ENCODE measurements around the gene GGACT. TPM values are rescaled to one million over a fixed set of nuclear protein-coding genes. Genes with fewer than 3 reads are reported as not detected.

GGACT gene
- total and polyA plus RNA-seq, 2 of the 8 experiments (the other 6 are each of a cell fraction or from before 2014, with no cell fraction given): 1.1 to 1.5 TPM

DNA sequence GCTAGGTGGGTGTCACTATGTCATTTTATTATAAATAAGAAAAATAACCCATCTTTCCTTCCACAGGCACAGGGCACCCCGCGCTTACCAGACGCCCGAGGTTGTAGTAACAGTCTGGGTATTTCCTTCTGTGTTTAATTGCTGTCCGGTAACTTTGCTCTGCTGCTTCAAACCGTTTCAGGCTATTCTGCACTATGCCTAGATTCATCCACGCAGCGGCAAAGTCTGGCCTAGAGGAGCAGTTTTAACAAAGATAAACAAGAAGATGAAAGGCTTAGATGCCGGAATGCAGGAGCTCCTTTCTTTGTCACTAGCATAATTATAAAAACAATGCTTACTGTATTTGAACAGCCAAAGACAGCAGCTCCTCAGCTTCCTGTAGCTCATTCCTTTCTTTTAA, 36.9 kb upstream of the GGACT start:
- FAIRE-seq: no peak
- POLR2A ChIA-PET (ENCODE audit: partially characterized antibody): interaction anchor here (0.7 to 0.8 kb wide), 2 partner anchors 19 to 22 kb away, joined by 3 read pairs; no protein-coding TSS in a partner anchor
- H4K8ac ChIP-seq (ENCODE audit: extremely low read depth, insufficient read depth, low read length): no peak overlapping the region
- peaks cover 2 to 4% (median 3%) of the 10 kb centered on the region in 4 experiments; a peak in 3 of 7 replicates for H3K4me1 ChIP-seq (replicated peaks in 1 of 4; ENCODE audit: control insufficient read depth in 3 of 4, insufficient read depth in 4 of 4, low read length in 3 of 4)
- H3K9ac ChIP-seq (replicated peaks in 1 of 4; ENCODE audit: extremely low read depth in 1 of 4, low read depth in 3 of 4, low read length in 3 of 4): no peak overlapping the region
- no peaks in the 10 kb centered on the region for H3K79me2 ChIP-seq (ENCODE audit: control insufficient read depth in 1 of 2, insufficient read depth in 2 of 2, low read length in 2 of 2)
- H3K4me2 ChIP-seq (ENCODE audit: insufficient read depth in 1 of 2, low read depth in 2 of 2, low read length in 2 of 2): no peak overlapping the region; a peak in 1 of 4 replicates
- H2BK15ac ChIP-seq (ENCODE audit: low read length): no peak overlapping the region
- no peak overlapping the region for H4K5ac ChIP-seq (ENCODE audit: insufficient read length, low read depth, low read length)
- no peaks in the 10 kb centered on the region for H3K23me2 ChIP-seq (ENCODE audit: low read depth, low read length)
- no peaks in the 10 kb centered on the region for H3K79me1 ChIP-seq (ENCODE audit: low read depth, low read length)
- H2BK20ac ChIP-seq (ENCODE audit: low read length): no peak overlapping the region
- H3K27ac ChIP-seq (ENCODE audit: low read depth, low read length): no peak overlapping the region
- no peak overlapping the region for H2BK120ac ChIP-seq (replicated peaks; ENCODE audit: low read depth, low read length)
- H3K23ac ChIP-seq (ENCODE audit: insufficient read length): no peak overlapping the region
- WGBS, 2 experiments (ENCODE audit: extremely low coverage in 1 of 2, insufficient coverage in 1 of 2, insufficient read length in 1 of 2, insufficient replicate concordance in 2 of 2, low coverage in 1 of 2, low lambda C conversion rate in 2 of 2, missing lambda C conversion rate in 1 of 2): 81% methylated on average over 9 of the region's 9 CpGs; no CpG with 5 or more reads in 1 of the 2 experiments
- CTCF ChIA-PET (ENCODE audit: partially characterized antibody): interaction anchor here (0.6 to 1.5 kb wide), 9 partner anchors 8 to 1025 kb away, joined by 3 to 6 read pairs (median 3); no protein-coding TSS in a partner anchor
- no peak overlapping the region for H2BK12ac ChIP-seq (ENCODE audit: low read depth, low read length)
- H3K9me3 ChIP-seq (ENCODE audit: insufficient read depth in 2 of 2, low read depth in 1 of 2, low read length in 1 of 2): no peaks in the 10 kb centered on the region
- no peak overlapping the region for H3K18ac ChIP-seq (ENCODE audit: extremely low read depth, low read length)
- no peak for DNase-seq (ENCODE audit: low read depth in 1 of 2, low spot score in 2 of 2)
- no peak overlapping the region for H4K91ac ChIP-seq (replicated peaks; ENCODE audit: insufficient read length, low read length)
- no peak overlapping the region for H2AK5ac ChIP-seq (ENCODE audit: low read depth, low read length)
- H3K36me3 ChIP-seq (ENCODE audit: control insufficient read depth in 2 of 4, insufficient read depth in 4 of 4, low read length in 3 of 4): peaks cover 2 to 35% (median 20%) of the 10 kb centered on the region in 4 experiments; a peak in 6 of 8 replicates
- no peak overlapping the region for H2AFZ ChIP-seq (ENCODE audit: low read length)
- H3K14ac ChIP-seq (ENCODE audit: insufficient read length): no peak overlapping the region
- H4K20me1 ChIP-seq (replicated peaks in 1 of 2; ENCODE audit: control insufficient read depth in 1 of 2, insufficient read depth in 2 of 2, low read length in 2 of 2): peaks cover 0 to 2% of the 10 kb centered on the region in 2 experiments
- H3K56ac ChIP-seq (replicated peaks; ENCODE audit: insufficient read length, low read depth, low read length): no peak overlapping the region
- H2BK5ac ChIP-seq (ENCODE audit: low read depth, low read length): no peak overlapping the region
- H3K4me3 ChIP-seq (ENCODE audit: extremely low read depth in 1 of 4, insufficient read depth in 2 of 4, low read depth in 3 of 4, low read length in 4 of 4): no peak overlapping the region
- H3K4ac ChIP-seq (replicated peaks; ENCODE audit: insufficient read length, low read depth, low read length): no peak overlapping the region
- H3K27me3 ChIP-seq (replicated peaks in 1 of 4; ENCODE audit: control insufficient read depth in 3 of 4, extremely low read depth in 1 of 4, insufficient read depth in 3 of 4, low read length in 3 of 4): no peaks in the 10 kb centered on the region
- no peak for TF ChIP-seq CBX8 (IDR thresholded peaks at IDR 0.05; ENCODE audit: borderline replicate concordance, low read depth, low read length)
- no peak for TF ChIP-seq SIN3A (conservative IDR thresholded peaks at IDR 0.05 in 1 of 2, IDR thresholded peaks at IDR 0.05 in 1 of 2; ENCODE audit: low read depth in 1 of 2, low read length in 2 of 2)
- no peak for TF ChIP-seq POLR2AphosphoS5 (IDR thresholded peaks at IDR 0.05; ENCODE audit: low read depth, low read length)
- no peak for TF ChIP-seq TEAD4 (IDR thresholded peaks at IDR 0.05; ENCODE audit: low read depth, low read length)
- no peak for TF ChIP-seq EP300 (IDR thresholded peaks at IDR 0.05; ENCODE audit: borderline replicate concordance in 1 of 2, low read depth in 2 of 2, low read length in 2 of 2)
- no peak for TF ChIP-seq RAD21 (IDR thresholded peaks at IDR 0.05 in 1 of 2, conservative IDR thresholded peaks at IDR 0.05 in 1 of 2; ENCODE audit: low read depth in 2 of 2, low read length in 2 of 2)
- no peak for TF ChIP-seq RNF2 (IDR thresholded peaks at IDR 0.05; ENCODE audit: borderline replicate concordance, low read depth, low read length, missing control alignments, poor library complexity, severe bottlenecking)
- TF ChIP-seq JUND (IDR thresholded peaks at IDR 0.05; ENCODE audit: low read length): no peak
- TF ChIP-seq, protein P1, sequence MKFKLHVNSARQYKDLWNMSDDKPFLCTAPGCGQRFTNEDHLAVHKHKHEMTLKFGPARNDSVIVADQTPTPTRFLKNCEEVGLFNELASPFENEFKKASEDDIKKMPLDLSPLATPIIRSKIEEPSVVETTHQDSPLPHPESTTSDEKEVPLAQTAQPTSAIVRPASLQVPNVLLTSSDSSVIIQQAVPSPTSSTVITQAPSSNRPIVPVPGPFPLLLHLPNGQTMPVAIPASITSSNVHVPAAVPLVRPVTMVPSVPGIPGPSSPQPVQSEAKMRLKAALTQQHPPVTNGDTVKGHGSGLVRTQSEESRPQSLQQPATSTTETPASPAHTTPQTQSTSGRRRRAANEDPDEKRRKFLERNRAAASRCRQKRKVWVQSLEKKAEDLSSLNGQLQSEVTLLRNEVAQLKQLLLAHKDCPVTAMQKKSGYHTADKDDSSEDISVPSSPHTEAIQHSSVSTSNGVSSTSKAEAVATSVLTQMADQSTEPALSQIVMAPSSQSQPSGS (IDR thresholded peaks at IDR 0.05; ENCODE audit: low read length): no peak
- no peak for TF ChIP-seq RBBP5 (IDR thresholded peaks at IDR 0.05; ENCODE audit: borderline replicate concordance, low read depth, low read length)

Data from H1 (cell line).